B cell (primary cell): ENCODE results near the gene PIK3R1. TPM values are rescaled to one million over a fixed set of nuclear protein-coding genes. Genes with fewer than 3 reads are reported as not detected.

Source experiments
- ATAC-seq: fragments of 200-7000 bp; cut with Tn5 transposase; one replicate; pipeline ENCODE4 v1.10.0; 2021; ENCODE audit warnings: low read depth, mild to moderate bottlenecking, moderate number of reproducible peaks, moderate library complexity
- CTCF ChIA-PET: fragments of 350-600 bp; sonication (Branson Sonifier 250); formaldehyde crosslinking; loops from one replicate; lab custom pipeline; 2021; ENCODE audit warnings: antibody characterized with exemption, inconsistent platforms; lab: Charles Lee
- POLR2A ChIA-PET: fragments of 350-600 bp; sonication (Branson Sonifier 250); formaldehyde crosslinking; loops from one replicate; lab custom pipeline; 2021; ENCODE audit warnings: antibody characterized with exemption; lab: Charles Lee
- DNase-seq: peaks from one replicate; pipeline ENCODE4 v3.0.0; 2013
- H2AFZ ChIP-seq: 2 replicates; pipeline ENCODE4 v1.6.1; 2012; ENCODE audit warnings: mild to moderate bottlenecking, low read depth, low read length; ENCODE audit not compliant: insufficient read depth, poor library complexity, severe bottlenecking
- H3K27ac ChIP-seq, 2 donors: 1 replicate in 1 of 2; 2 replicates in 1 of 2; pipeline ENCODE4 v1.5.1; 2012 to 2013; ENCODE audit warnings: low read length in 2 of 2, mild to moderate bottlenecking in 2 of 2, moderate library complexity in 1 of 2
- H3K27me3 ChIP-seq, 4 experiments: fragments of 200-600 bp in 1 of 4; sonication (generic) in 1 of 4; replicated peaks in 1 of 4; 1 replicate in 2 of 4; 2 replicates in 2 of 4; pipeline versions ENCODE4 v1.6.1 to v1.7.0; 2013 to 2016; ENCODE audit warnings: low read length in 3 of 4, mild to moderate bottlenecking in 2 of 4, mixed read lengths in 1 of 4, moderate library complexity in 1 of 4; ENCODE audit not compliant: insufficient read depth in 4 of 4, control insufficient read depth in 3 of 4; ENCODE audit errors: control extremely low read depth in 1 of 4
- H3K36me3 ChIP-seq, 2 experiments: replicated peaks in 1 of 2; 1 replicate in 1 of 2; 2 replicates in 1 of 2; pipeline versions ENCODE4 v1.6.1 to v1.7.1; 2013; ENCODE audit warnings: low read length in 1 of 2; ENCODE audit not compliant: insufficient read depth in 2 of 2, control insufficient read depth in 1 of 2; ENCODE audit errors: control extremely low read depth in 1 of 2, extremely low read depth in 1 of 2
- H3K4me1 ChIP-seq, 2 donors: fragments of 200-600 bp in 1 of 2; sonication (generic) in 1 of 2; 1 replicate in 1 of 2; 2 replicates in 1 of 2; pipeline versions ENCODE4 v1.5.1 to v1.6.1; 2013 to 2017; ENCODE audit warnings: low read length in 2 of 2; ENCODE audit not compliant: control insufficient read depth in 2 of 2, insufficient read depth in 2 of 2
- H3K4me2 ChIP-seq: replicated peaks from 2 replicates; pipeline ENCODE3; 2012; ENCODE audit warnings: mild to moderate bottlenecking, low read depth, low read length; ENCODE audit not compliant: poor library complexity, severe bottlenecking
- H3K4me3 ChIP-seq, 5 experiments: fragments of 200-600 bp in 1 of 5; sonication (generic) in 1 of 5; 1 replicate in 3 of 5; 2 replicates in 2 of 5; pipeline versions ENCODE4 v1.5.1 to v1.7.0; 2011 to 2016; ENCODE audit warnings: low read length in 4 of 5, mild to moderate bottlenecking in 4 of 5, low read depth in 2 of 5, control low read depth in 1 of 5, moderate library complexity in 1 of 5; ENCODE audit not compliant: insufficient read depth in 1 of 5; ENCODE audit errors: control extremely low read depth in 1 of 5, extremely low read depth in 1 of 5
- H3K79me2 ChIP-seq: fragments of 200-600 bp; sonication (generic); one replicate; pipeline ENCODE4 v1.6.0; 2016; ENCODE audit warnings: low read length; ENCODE audit not compliant: control insufficient read depth, insufficient read depth
- H3K9ac ChIP-seq: fragments of 200-600 bp; sonication (generic); 2 replicates; pipeline ENCODE4 v1.6.1; 2017; ENCODE audit warnings: mild to moderate bottlenecking, low read length, moderate library complexity
- H3K9me3 ChIP-seq, 3 donors: one replicate each; pipeline versions ENCODE4 v1.6.1 to v1.7.1; 2013; ENCODE audit warnings: low read length in 2 of 3; ENCODE audit not compliant: control insufficient read depth in 2 of 3, insufficient read depth in 1 of 3; ENCODE audit errors: control extremely low read depth in 1 of 3
- H4K20me1 ChIP-seq: 2 replicates; pipeline ENCODE4 v1.6.0; 2012; ENCODE audit warnings: mild to moderate bottlenecking, low read length; ENCODE audit not compliant: insufficient read depth, control insufficient read depth, poor library complexity, severe bottlenecking
- H3K27ac Mint-ChIP-seq: one replicate; pipeline ENCODE4 v1.8.0; 2021; ENCODE audit warnings: mixed read lengths
- H3K27me3 Mint-ChIP-seq: one replicate; pipeline ENCODE4 v1.8.0; 2021; ENCODE audit warnings: mixed read lengths
- H3K4me1 Mint-ChIP-seq: one replicate; pipeline ENCODE4 v1.8.0; 2021; ENCODE audit warnings: mixed read lengths
- H3K4me3 Mint-ChIP-seq: one replicate; pipeline ENCODE4 v1.8.0; 2021; ENCODE audit warnings: mixed read lengths
- H3K9me3 Mint-ChIP-seq: one replicate; pipeline ENCODE4 v1.8.0; 2022; ENCODE audit warnings: mixed read lengths; ENCODE audit not compliant: insufficient read depth
- EZH2 ChIP-seq: IDR thresholded peaks from 2 replicates; pipeline ENCODE4 v1.6.1; 2012; ENCODE audit warnings: borderline replicate concordance, low read depth, mild to moderate bottlenecking, moderate library complexity, low read length; ENCODE audit not compliant: insufficient read depth, poor library complexity, severe bottlenecking
- WGBS: methylation state at CpG from one replicate; pipeline ENCODE4 v1.1.5; 2013; ENCODE audit warnings: missing lambda C conversion rate; ENCODE audit not compliant: insufficient coverage; 5-methylcytosine and 5-hydroxymethylcytosine counted together
- intact Hi-C: fragments of 100-400 bp; cut with micrococcal nuclease; formaldehyde crosslinking; loops from one replicate; pipeline ENCODE4 v1.10.0; 2022
- polyA plus RNA-seq: library from polyadenylated mRNA; depleted of rRNA; stranded (reverse); fragments of >200 nt; gene quantifications from 2 replicates; pipeline ENCODE4 v1.2.3, GENCODE V29; 2012
- total RNA-seq, 2 donors: library from RNA; stranded (reverse); fragments of 120-200 nt in 1 of 2; gene quantifications; 1 replicate in 1 of 2; 2 replicates in 1 of 2; pipeline versions ENCODE4 v1.2.3 to v1.2.4, GENCODE V29; 2013 to 2022
- TF ChIP-seq, protein P1 (sequence below): fragments of 200-600 bp; IDR thresholded peaks from one replicate; pipeline ENCODE4 v1.8.0; 2022; ENCODE audit warnings: antibody characterized with exemption, mild to moderate bottlenecking

PIK3R1 gene
- total and polyA plus RNA-seq, 2 donors (not counting 1 experiment from before 2014, with no cell fraction given), result 5.6 to 63.8 TPM

GRCh38 chr5:68305223-68305870, 89.8 kb downstream of the PIK3R1 start:
- ChIA-PET CTCF (no interaction called here), POLR2A (no interaction called here)
- WGBS, result 83% methylated on average over 1 of the region's 1 CpG
- no peaks in the 10 kb centered on the region for H3K27me3 ChIP-seq
- H3K4me2 ChIP-seq, result no peak overlapping the region
- no peaks in the 10 kb centered on the region for H3K4me1 ChIP-seq
- intact Hi-C loops, result no loop called here
- no peak for ATAC-seq
- H3K36me3 ChIP-seq, result peaks cover 6% of the 10 kb centered on the region in 2 experiments
- H3K9me3 Mint-ChIP-seq, result no peaks in the 10 kb centered on the region
- no peak overlapping the region for H3K9ac ChIP-seq
- no peak for DNase-seq
- no peaks in the 10 kb centered on the region for H3K9me3 ChIP-seq
- H3K4me3 Mint-ChIP-seq, result no peak overlapping the region
- TF ChIP-seq EZH2, result no peak
- TF ChIP-seq, protein P1, sequence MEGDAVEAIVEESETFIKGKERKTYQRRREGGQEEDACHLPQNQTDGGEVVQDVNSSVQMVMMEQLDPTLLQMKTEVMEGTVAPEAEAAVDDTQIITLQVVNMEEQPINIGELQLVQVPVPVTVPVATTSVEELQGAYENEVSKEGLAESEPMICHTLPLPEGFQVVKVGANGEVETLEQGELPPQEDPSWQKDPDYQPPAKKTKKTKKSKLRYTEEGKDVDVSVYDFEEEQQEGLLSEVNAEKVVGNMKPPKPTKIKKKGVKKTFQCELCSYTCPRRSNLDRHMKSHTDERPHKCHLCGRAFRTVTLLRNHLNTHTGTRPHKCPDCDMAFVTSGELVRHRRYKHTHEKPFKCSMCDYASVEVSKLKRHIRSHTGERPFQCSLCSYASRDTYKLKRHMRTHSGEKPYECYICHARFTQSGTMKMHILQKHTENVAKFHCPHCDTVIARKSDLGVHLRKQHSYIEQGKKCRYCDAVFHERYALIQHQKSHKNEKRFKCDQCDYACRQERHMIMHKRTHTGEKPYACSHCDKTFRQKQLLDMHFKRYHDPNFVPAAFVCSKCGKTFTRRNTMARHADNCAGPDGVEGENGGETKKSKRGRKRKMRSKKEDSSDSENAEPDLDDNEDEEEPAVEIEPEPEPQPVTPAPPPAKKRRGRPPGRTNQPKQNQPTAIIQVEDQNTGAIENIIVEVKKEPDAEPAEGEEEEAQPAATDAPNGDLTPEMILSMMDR, result no peak
- no peak overlapping the region for H3K4me3 ChIP-seq
- H3K27ac Mint-ChIP-seq, result no peak overlapping the region
- H2AFZ ChIP-seq, result no peak overlapping the region
- H3K4me1 Mint-ChIP-seq, result no peaks in the 10 kb centered on the region
- H3K79me2 ChIP-seq, result no peaks in the 10 kb centered on the region
- H3K27ac ChIP-seq, result no peak overlapping the region
- H4K20me1 ChIP-seq, result no peaks in the 10 kb centered on the region
- H3K27me3 Mint-ChIP-seq, result no peaks in the 10 kb centered on the region

DNA sequence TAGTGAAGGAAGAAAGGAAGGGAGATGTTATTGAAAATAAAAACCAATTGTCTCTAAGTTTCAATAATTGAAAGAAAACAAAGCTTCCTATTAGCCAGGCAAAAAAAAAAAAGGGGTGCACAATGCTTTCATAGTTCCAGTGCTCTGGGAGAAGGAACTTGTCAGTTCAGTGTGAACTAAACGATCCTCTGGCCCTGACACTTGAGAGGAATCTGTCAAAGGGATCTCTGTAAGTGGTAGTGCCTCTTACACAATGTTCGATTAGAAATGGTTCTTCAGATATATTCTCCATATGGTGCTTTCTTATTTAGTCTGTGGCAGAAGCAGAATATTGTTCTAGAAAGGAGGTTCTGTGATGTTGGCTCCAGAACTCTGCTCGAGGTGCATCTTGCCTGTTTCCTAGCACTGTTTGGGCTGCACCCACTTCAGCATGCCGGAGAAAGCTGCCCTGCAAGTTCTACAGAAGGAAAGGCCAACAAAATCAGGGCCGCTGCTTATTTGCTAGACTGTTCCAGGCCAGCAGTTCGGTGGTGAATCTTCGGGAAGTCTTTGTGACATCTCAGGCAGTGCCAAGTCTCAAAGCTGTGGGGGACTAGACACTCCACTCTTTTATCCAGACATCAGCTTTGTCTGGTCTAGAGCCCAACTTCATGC, 90.9 kb downstream of the PIK3R1 start:
- no peaks in the 10 kb centered on the region for H3K9me3 ChIP-seq
- Mint-ChIP-seq H3K27ac (no peak overlapping the region), H3K27me3 (no peaks in the 10 kb centered on the region), H3K9me3 (no peaks in the 10 kb centered on the region), H3K4me3 (no peak overlapping the region), H3K4me1 (no peaks in the 10 kb centered on the region)
- intact Hi-C loops, result no loop called here
- ATAC-seq, result no peak
- H3K4me2 ChIP-seq, result no peak overlapping the region
- no peak for TF ChIP-seq EZH2
- H3K79me2 ChIP-seq, result no peaks in the 10 kb centered on the region
- CTCF ChIA-PET, result no interaction called here
- H3K27me3 ChIP-seq, result no peaks in the 10 kb centered on the region
- H2AFZ ChIP-seq, result no peak overlapping the region
- no peak overlapping the region for H3K4me3 ChIP-seq
- H4K20me1 ChIP-seq, result no peaks in the 10 kb centered on the region
- DNase-seq, result no peak
- POLR2A ChIA-PET, result no interaction called here
- 88% methylated on average over 6 of the region's 7 CpGs for WGBS
- H3K4me1 ChIP-seq, result no peaks in the 10 kb centered on the region
- H3K36me3 ChIP-seq, result peaks cover 0 to 3% of the 10 kb centered on the region in 2 experiments
- no peak overlapping the region for H3K9ac ChIP-seq
- H3K27ac ChIP-seq, result no peak overlapping the region
